Activated CD8-positive, alpha-beta memory T cell treated with anti-CD3 and anti-CD28 coated beads for 36 hours (primary cell): ENCODE data around the gene ACER3. TPM values are rescaled to one million over a fixed set of nuclear protein-coding genes. Genes with fewer than 3 reads are reported as not detected.
"Not testable (repeated sequence)": the region's sequence is repeated elsewhere in the genome, so short reads cannot be mapped to it uniquely, and the experiment has no call there.

Source experiments
- CTCF ChIA-PET: fragments of 350-600 bp; sonication (Branson Sonifier 250); formaldehyde crosslinking; loops from one replicate; lab custom pipeline; 2021; ENCODE audit warnings: antibody characterized with exemption; lab: Charles Lee
- POLR2A ChIA-PET: fragments of 350-600 bp; sonication (Branson Sonifier 250); formaldehyde crosslinking; loops from one replicate; lab custom pipeline; 2021; ENCODE audit warnings: antibody characterized with exemption; lab: Charles Lee
- total RNA-seq, 2 experiments: library from RNA; stranded (reverse); gene quantifications; one replicate each; pipeline ENCODE4 v1.2.3, GENCODE V29; 2021

Gene ACER3
- total RNA-seq, 2 experiments from 2014 or later, result 15.3 to 15.5 TPM

DNA sequence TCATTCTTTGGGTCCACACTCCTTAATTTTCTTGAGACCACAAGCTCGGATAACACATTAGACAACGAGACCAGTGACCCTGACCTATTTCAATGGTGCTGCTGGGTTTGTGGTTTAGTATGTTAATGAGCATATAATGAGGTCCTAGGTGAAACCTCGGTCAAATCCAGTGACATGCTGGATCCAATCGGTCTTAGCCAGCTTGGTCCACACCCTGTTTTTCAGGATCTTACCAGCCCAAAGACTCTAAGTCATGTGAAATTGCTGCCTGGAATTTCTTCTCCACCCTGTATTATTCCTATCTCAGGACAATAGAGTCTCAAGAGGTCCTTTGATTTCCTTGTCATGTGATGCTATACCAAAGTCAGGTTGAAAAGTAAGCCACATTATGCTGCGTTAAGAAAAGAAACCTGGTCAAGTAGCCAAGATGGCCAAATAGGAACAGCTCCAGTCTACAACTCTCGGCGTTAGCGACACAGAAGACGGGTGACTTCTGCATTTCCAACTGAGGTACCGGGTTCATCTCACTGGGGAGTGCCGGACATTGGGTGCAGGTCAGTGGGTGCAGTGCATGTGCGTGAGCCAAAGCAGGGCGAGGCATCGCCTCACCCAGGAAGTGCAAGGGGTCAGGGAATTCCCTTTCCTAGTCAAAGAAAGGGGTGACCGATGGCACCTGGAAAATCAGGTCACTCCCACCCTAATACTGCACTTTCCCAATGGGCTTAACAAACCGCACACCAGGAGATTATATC lies 102.9 kb downstream of the ACER3 start:
- POLR2A ChIA-PET, CTCF ChIA-PET: not testable (repeated sequence)

DNA sequence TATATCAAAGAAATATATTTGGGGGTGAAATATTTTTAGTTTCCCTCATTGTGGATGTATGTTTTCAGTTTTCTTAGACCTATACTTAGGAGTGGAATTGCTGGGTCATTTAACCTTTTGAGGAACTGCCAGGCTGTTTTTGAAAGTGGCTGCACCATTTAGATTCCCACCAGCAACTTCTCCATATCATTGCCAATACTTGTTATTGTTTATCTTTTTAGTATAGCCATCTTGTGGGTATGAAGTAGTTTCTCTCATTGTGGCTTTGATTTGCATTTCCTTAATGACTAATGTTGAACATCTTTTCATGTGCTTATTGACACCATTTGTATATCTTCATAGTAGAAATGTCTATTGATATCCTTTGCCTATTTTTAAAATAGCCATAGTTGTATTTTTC lies 111.3 kb downstream of the ACER3 start:
- CTCF ChIA-PET, result no interaction called here

DNA sequence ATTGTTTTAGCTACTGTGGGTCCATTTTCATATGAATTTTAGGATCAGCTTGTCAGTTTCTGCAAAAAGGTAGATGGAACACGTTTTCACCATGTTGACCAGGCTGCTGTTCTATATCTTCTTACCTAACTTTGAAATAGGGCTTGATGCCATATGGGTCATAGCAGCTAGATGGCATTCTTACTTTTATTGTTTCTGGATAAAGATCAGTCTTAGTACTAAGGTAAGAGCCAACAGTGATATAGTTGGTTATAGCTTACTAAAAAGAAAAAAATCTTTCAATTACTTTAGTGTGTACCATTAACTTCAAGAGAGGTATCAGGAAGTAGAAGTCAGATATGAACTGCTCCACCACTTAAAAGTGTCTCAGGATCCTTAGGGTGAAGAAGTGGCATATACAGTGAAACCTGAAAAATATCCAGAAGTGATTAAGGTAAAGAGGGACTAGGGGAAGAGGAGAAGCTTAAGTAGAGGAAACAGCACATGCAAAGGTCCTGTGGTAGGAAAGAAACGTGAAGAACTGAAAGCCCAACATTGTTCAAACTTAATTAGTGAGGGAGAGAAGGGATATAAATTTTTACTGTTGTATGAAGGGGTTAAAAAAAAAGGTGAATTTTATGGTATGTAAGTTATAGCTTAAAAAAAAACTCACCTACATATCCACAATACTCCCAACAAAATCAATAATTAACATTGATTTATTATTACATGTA lies 113.6 kb downstream of the ACER3 start:
- ChIA-PET POLR2A (no interaction called here), CTCF (no interaction called here)

More for the DNA sequence above, 111.3 kb downstream of the ACER3 start:
- POLR2A ChIA-PET, result no interaction called here

GRCh38 chr11:76975513-76975912 lies 114.8 kb downstream of the ACER3 start:
- CTCF ChIA-PET, result interaction anchor here (0.7 kb wide), 2 partner anchors 60 to 776 kb away, joined by 5 to 7 read pairs; no protein-coding TSS in a partner anchor

GRCh38 chr11:76977791-76978190 lies 117.1 kb downstream of the ACER3 start:
- POLR2A ChIA-PET, result no interaction called here

More at GRCh38 chr11:76975513-76975912, 114.8 kb downstream of the ACER3 start:
- POLR2A ChIA-PET, result no interaction called here

GRCh38 chr11:76978239-76978638 lies 117.5 kb downstream of the ACER3 start:
- POLR2A ChIA-PET, result no interaction called here
- CTCF ChIA-PET, result no interaction called here

More at GRCh38 chr11:76977791-76978190, 117.1 kb downstream of the ACER3 start:
- CTCF ChIA-PET, result no interaction called here

- POLR2A ChIA-PET, result no interaction called here
- CTCF ChIA-PET, result no interaction called here
These were observed 118.1 kb downstream of the ACER3 start for GRCh38 chr11:76978818-76979217.

DNA sequence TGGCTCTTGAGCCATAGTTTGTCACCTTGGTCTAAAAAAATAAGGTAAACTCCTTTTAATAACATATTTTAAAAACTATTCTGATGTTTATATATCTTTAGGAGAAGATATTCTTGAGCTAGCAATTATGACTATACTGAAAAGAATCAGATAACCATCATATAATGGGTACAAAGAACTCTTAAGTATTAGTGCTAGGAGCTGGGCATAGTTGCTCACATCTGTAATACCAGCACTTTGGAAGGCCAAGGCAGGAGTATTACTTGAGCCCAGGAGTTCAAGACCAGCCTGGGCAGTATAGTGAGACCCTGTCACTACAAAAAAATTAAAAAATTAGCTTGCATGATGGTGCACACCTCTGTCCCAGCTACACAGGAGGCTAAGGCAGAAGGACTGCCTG lies 119.5 kb downstream of the ACER3 start:
- ChIA-PET CTCF (no interaction called here), POLR2A (no interaction called here)

- ChIA-PET CTCF (no interaction called here), POLR2A (no interaction called here)
These were observed 124.0 kb downstream of the ACER3 start for GRCh38 chr11:76984743-76985142.

DNA sequence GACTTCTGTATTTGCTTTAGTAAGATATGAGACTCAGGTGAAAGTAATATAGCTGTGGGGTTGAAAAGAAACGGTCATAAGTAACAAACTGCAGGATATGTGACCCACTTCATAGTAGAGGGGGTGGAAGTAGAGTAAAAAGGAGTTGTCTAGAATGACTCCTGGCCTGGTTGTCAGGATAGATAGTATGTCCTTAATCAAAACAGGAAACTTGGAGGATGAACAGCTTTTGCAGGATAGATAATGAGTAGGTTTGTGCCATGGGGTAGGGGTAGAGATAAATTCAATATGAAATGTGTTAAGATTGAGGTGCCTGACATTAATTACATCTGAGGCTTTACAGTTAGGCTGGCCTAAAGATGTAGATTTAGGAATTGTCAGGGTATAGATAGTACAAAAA lies 126.5 kb downstream of the ACER3 start:
- CTCF ChIA-PET, result no interaction called here
- POLR2A ChIA-PET, result no interaction called here

DNA sequence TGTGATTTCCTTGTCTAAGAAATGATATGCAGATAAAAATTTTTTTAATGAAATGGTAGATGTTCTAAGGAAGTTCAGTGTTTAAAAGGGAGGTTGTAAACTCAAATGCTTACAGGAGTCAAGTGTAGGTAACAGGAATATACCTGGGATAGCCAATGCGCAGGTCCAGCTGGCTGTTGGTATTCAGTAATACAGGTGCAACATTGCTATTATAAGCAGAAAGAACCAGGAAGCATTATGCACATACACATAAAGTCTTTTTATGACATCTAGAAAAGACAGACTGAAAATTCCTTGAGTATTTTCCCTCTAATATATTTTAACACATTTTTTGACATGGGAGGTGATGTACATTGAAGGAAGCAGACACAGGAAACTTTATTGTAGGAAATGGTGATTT lies 129.9 kb downstream of the ACER3 start:
- ChIA-PET POLR2A (no interaction called here), CTCF (no interaction called here)

- ChIA-PET POLR2A (no interaction called here), CTCF (no interaction called here)
These were observed 134.4 kb downstream of the ACER3 start for GRCh38 chr11:76995081-76995576.

- ChIA-PET CTCF (no interaction called here), POLR2A (no interaction called here)
These were observed 136.8 kb downstream of the ACER3 start for GRCh38 chr11:76997512-76997911.

GRCh38 chr11:76999597-76999996 lies 138.9 kb downstream of the ACER3 start:
- ChIA-PET CTCF (no interaction called here), POLR2A (no interaction called here)

DNA sequence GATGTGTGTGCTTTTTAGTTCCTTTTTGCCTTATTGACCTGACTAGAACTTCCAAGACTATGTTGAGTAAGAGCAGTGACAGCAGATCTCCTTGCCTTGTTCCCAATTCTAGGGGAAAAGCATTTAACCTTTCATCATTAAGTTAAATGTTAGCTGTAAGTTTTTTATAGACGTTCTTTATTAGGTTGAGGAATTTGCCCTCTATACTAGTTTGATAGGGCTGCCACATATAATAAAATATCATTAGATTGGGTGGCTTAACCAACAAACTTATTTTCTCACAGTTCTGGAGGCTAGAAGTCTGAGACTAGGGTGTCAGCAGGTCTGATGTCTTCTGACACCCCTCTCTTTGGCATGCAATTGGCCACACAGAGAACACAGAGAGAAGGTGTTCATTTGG lies 140.9 kb downstream of the ACER3 start:
- ChIA-PET CTCF (no interaction called here), POLR2A (no interaction called here)

GRCh38 chr11:77002776-77003175 lies 142.1 kb downstream of the ACER3 start:
- POLR2A ChIA-PET, result no interaction called here
- CTCF ChIA-PET, result interaction anchor here (0.6 kb wide), 2 partner anchors 59 to 231 kb away, joined by 3 to 5 read pairs; no protein-coding TSS in a partner anchor

- POLR2A ChIA-PET, result no interaction called here
- CTCF ChIA-PET, result no interaction called here
These were observed 143.2 kb downstream of the ACER3 start for GRCh38 chr11:77003963-77004362.

DNA sequence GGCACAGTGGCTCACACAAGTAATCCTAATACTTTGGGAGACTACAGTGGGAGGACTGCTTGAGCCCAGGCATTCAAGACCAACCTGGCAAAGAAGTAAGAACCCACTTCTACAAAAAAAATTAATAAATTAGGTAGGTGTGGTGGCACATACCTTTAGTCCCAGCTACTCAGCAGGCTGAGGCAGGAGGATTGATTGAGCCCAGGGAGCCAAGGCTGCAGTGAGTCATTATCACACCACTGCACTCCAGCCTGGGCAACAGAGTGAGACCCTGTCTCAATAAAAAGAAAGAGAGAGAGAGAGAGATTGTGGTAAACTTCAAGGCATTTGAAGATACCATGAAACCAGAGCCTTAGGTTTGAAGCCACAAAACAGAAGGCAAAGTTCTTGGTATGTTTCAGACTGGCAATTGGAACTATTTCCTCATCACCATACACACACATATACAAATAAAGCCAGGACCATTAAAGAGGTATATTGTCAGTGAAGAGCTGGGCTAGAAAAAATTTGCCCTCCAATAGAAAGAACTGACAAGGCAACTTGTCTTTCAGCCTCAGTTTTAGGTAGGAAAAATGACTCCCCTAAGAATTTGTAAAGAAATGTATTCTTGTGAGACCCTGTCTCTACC lies 148.9 kb downstream of the ACER3 start:
- CTCF ChIA-PET, result interaction anchor here (1.1 kb wide), 1 partner anchor 204 kb away, joined by 3 read pairs; no protein-coding TSS in a partner anchor
- POLR2A ChIA-PET, result no interaction called here

- POLR2A ChIA-PET, result no interaction called here
These were observed 154.0 kb downstream of the ACER3 start for GRCh38 chr11:77014669-77015068.

DNA sequence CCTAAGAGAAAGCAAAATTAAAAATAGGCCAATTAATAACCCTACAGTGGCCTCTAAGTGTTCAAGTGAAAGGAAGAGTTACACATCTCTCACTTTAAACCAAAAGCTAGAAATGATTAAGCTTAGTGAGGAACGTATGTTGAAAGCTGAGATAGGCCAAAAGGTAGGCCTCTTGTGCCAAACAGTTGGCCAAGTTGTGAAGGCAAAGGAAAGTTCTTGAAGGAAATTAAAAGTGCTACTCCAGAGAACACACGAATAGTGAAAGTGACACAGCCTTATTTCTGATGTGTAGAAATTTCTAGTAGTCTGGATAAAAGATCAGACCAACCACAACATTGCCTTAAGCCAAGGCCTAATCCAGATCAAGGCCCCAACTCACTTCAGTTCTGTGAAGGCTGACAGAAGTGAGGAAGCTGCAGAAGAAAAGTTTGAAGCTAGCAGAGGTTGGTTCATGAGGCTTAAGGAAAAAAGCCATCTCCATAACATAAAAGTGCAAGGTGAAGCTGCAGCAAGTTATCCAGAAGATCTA lies 157.7 kb downstream of the ACER3 start:
- CTCF ChIA-PET, POLR2A ChIA-PET: not testable (repeated sequence)

More at GRCh38 chr11:77014669-77015068, 154.0 kb downstream of the ACER3 start:
- CTCF ChIA-PET, result no interaction called here
